ENCODE measurements around the gene CENPS. TPM values are rescaled to one million over a fixed set of nuclear protein-coding genes. Genes with fewer than 3 reads are reported as not detected.

The CENPS gene
- total RNA-seq, 3 donors from 2014 or later (not counting 1 experiment from before 2014, with no cell fraction given): 4.1 to 5.0 (median 4.5) TPM

DNA sequence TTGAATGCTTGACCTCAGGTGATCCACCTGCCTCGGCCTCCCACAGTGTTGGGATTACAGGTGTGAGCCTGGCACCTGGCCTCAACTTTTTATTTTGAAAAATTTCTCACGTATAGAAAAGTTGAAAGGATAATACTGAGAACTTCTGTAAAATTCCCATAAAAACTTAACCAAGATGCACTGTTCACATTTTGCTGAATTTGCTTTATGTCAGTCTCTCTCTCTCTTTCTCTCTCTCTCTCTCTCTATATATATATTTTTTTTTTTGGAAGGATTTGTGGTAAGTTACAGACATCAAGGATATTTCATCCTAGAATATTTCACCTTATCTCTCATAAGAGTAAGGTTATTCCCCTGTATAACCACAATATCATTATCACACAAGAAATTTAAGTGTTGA lies 50.4 kb downstream of the CENPS start:
- Histone ChIP-seq H3K27ac (ENCODE audit: low read length) (no peak overlapping the region), H3K27me3 (ENCODE audit: control insufficient read depth, insufficient read depth, low read length) (no peaks in the 10 kb centered on the region), H3K4me3 (ENCODE audit: low read length) (no peak overlapping the region), H3K36me3 (ENCODE audit: control insufficient read depth, insufficient read depth, low read length) (no peaks in the 10 kb centered on the region), H3K4me1 (ENCODE audit: control insufficient read depth, insufficient read depth, low read length) (peaks cover 9% of the 10 kb centered on the region), H3K9me3 (ENCODE audit: control insufficient read depth, insufficient read depth, low read length) (no peaks in the 10 kb centered on the region)
- H3K27ac Mint-ChIP-seq: no peak overlapping the region
- TF ChIP-seq CTCF (IDR thresholded peaks at IDR 0.05): no peak
- peaks cover 9 to 23% of the 10 kb centered on the region in 2 donors for H3K4me1 Mint-ChIP-seq
- DNase-seq (no peak), ATAC-seq (no peak)
- H3K4me3 Mint-ChIP-seq: no peak overlapping the region
- H3K27me3 Mint-ChIP-seq (ENCODE audit: low read depth in 2 of 2): no peaks in the 10 kb centered on the region
- H3K36me3 Mint-ChIP-seq: no peaks in the 10 kb centered on the region
- no peaks in the 10 kb centered on the region for H3K9me3 Mint-ChIP-seq
- intact Hi-C loops (cut with micrococcal nuclease): no loop called here
- WGBS (ENCODE audit: insufficient coverage): no CpG with 5 or more reads among the region's 2 CpGs

GRCh38 chr1:10484521-10484920 lies 54.3 kb downstream of the CENPS start:
- H3K4me1 ChIP-seq (ENCODE audit: control insufficient read depth, insufficient read depth, low read length): peaks cover 4% of the 10 kb centered on the region
- H3K4me1 Mint-ChIP-seq: peaks cover 0 to 13% of the 10 kb centered on the region in 2 donors
- H3K9me3 Mint-ChIP-seq: no peaks in the 10 kb centered on the region
- no peak overlapping the region for H3K4me3 ChIP-seq (ENCODE audit: low read length)
- H3K36me3 Mint-ChIP-seq: no peaks in the 10 kb centered on the region
- no peak overlapping the region for H3K4me3 Mint-ChIP-seq
- no peaks in the 10 kb centered on the region for H3K9me3 ChIP-seq (ENCODE audit: control insufficient read depth, insufficient read depth, low read length)
- no peak overlapping the region for H3K27ac ChIP-seq (ENCODE audit: low read length)
- H3K27me3 Mint-ChIP-seq (ENCODE audit: low read depth in 2 of 2): no peaks in the 10 kb centered on the region
- DNase-seq (no peak), ATAC-seq (peak in 1 of 3 donors; percentile 52)
- no peaks in the 10 kb centered on the region for H3K36me3 ChIP-seq (ENCODE audit: control insufficient read depth, insufficient read depth, low read length)
- no peaks in the 10 kb centered on the region for H3K27me3 ChIP-seq (ENCODE audit: control insufficient read depth, insufficient read depth, low read length)
- intact Hi-C loops (cut with micrococcal nuclease): no loop called here
- 79% methylated on average over 6 of the region's 6 CpGs for WGBS (ENCODE audit: insufficient coverage)
- TF ChIP-seq CTCF (IDR thresholded peaks at IDR 0.05): no peak
- H3K27ac Mint-ChIP-seq: no peak overlapping the region

GRCh38 chr1:10489291-10490055 lies 59.2 kb downstream of the CENPS start:
- no peaks in the 10 kb centered on the region for H3K36me3 Mint-ChIP-seq
- peaks cover 3% of the 10 kb centered on the region for H3K36me3 ChIP-seq (ENCODE audit: control insufficient read depth, insufficient read depth, low read length)
- TF ChIP-seq CTCF (IDR thresholded peaks at IDR 0.05): no peak
- DNase-seq (no peak), ATAC-seq (no peak)
- no peaks in the 10 kb centered on the region for H3K27me3 ChIP-seq (ENCODE audit: control insufficient read depth, insufficient read depth, low read length)
- peaks cover 2 to 14% of the 10 kb centered on the region in 2 donors for H3K4me1 Mint-ChIP-seq
- no peak overlapping the region for H3K27ac ChIP-seq (ENCODE audit: low read length)
- H3K4me3 ChIP-seq (ENCODE audit: low read length): no peak overlapping the region
- H3K9me3 ChIP-seq (ENCODE audit: control insufficient read depth, insufficient read depth, low read length): no peaks in the 10 kb centered on the region
- H3K4me3 Mint-ChIP-seq: no peak overlapping the region
- WGBS (ENCODE audit: insufficient coverage): 87% methylated on average over 3 of the region's 4 CpGs
- intact Hi-C loops (cut with micrococcal nuclease): no loop called here
- no peaks in the 10 kb centered on the region for H3K27me3 Mint-ChIP-seq (ENCODE audit: low read depth in 2 of 2)
- H3K4me1 ChIP-seq (ENCODE audit: control insufficient read depth, insufficient read depth, low read length): peaks cover 3% of the 10 kb centered on the region
- H3K9me3 Mint-ChIP-seq: no peaks in the 10 kb centered on the region
- H3K27ac Mint-ChIP-seq: no peak overlapping the region

All from natural killer cell (primary cell).